CD4-positive, alpha-beta memory T cell (primary cell): ENCODE results near the gene SAP130. TPM values are rescaled to one million over a fixed set of nuclear protein-coding genes. Genes with fewer than 3 reads are reported as not detected.

Source experiments
- CTCF ChIA-PET: fragments of 350-600 bp; sonication (Branson Sonifier 250); formaldehyde crosslinking; loops from one replicate; lab custom pipeline; 2021; ENCODE audit warnings: inconsistent platforms; ENCODE audit not compliant: partially characterized antibody; lab: Charles Lee
- POLR2A ChIA-PET: fragments of 350-600 bp; sonication (Branson Sonifier 250); formaldehyde crosslinking; loops from one replicate; lab custom pipeline; 2021; ENCODE audit not compliant: partially characterized antibody; lab: Charles Lee
- DNase-seq, 5 donors: peaks; one replicate each; pipeline versions ENCODE4 v3.0.0 to v3.0.0-alpha.2; 2020 to 2022; ENCODE audit warnings: mixed read lengths in 1 of 5
- H3K27ac ChIP-seq: one replicate; pipeline ENCODE4 v1.7.0; 2013; ENCODE audit warnings: low read depth, low read length
- H3K27me3 ChIP-seq: 2 replicates; pipeline ENCODE4 v1.7.0; 2013; ENCODE audit warnings: mild to moderate bottlenecking, low read length, moderate library complexity; ENCODE audit not compliant: insufficient read depth
- H3K36me3 ChIP-seq: 2 replicates; pipeline ENCODE4 v1.7.0; 2013; ENCODE audit warnings: mild to moderate bottlenecking, low read length, moderate library complexity; ENCODE audit not compliant: insufficient read depth
- H3K4me1 ChIP-seq: 2 replicates; pipeline ENCODE4 v1.7.0; 2013; ENCODE audit warnings: mild to moderate bottlenecking, low read length, moderate library complexity; ENCODE audit not compliant: insufficient read depth
- H3K4me3 ChIP-seq, 2 donors: one replicate each; pipeline ENCODE4 v1.7.0; 2013; ENCODE audit warnings: low read length in 2 of 2, mild to moderate bottlenecking in 1 of 2
- H3K9me3 ChIP-seq, 2 donors: one replicate each; pipeline ENCODE4 v1.7.0; 2013; ENCODE audit warnings: low read length in 2 of 2, control low read depth in 1 of 2; ENCODE audit not compliant: control insufficient read depth in 1 of 2
- H3K27ac Mint-ChIP-seq, 7 donors: one replicate each; pipeline ENCODE4 v1.8.0; 2020 to 2021; ENCODE audit warnings: mixed read lengths in 7 of 7, mild to moderate bottlenecking in 6 of 7, inconsistent platforms in 3 of 7, moderate library complexity in 3 of 7
- H3K27me3 Mint-ChIP-seq, 2 donors: one replicate each; pipeline ENCODE4 v1.8.0; 2020 to 2021; ENCODE audit warnings: mixed read lengths in 2 of 2
- H3K36me3 Mint-ChIP-seq, 2 donors: one replicate each; pipeline ENCODE4 v1.8.0; 2020 to 2021; ENCODE audit warnings: mixed read lengths in 2 of 2, inconsistent platforms in 1 of 2, mild to moderate bottlenecking in 1 of 2
- H3K4me1 Mint-ChIP-seq, 4 donors: one replicate each; pipeline ENCODE4 v1.8.0; 2020 to 2021; ENCODE audit warnings: mixed read lengths in 4 of 4, mild to moderate bottlenecking in 1 of 4
- H3K4me3 Mint-ChIP-seq, 8 donors: one replicate each; pipeline ENCODE4 v1.8.0; 2020 to 2021; ENCODE audit warnings: mixed read lengths in 8 of 8, mild to moderate bottlenecking in 7 of 8, moderate library complexity in 6 of 8, inconsistent platforms in 3 of 8
- H3K9me3 Mint-ChIP-seq, 8 donors: one replicate each; pipeline ENCODE4 v1.8.0; 2020 to 2021; ENCODE audit warnings: mixed read lengths in 8 of 8, mild to moderate bottlenecking in 5 of 8, inconsistent platforms in 3 of 8, moderate library complexity in 1 of 8
- intact Hi-C: fragments of 100-400 bp; cut with micrococcal nuclease; formaldehyde crosslinking; loops from one replicate; pipeline ENCODE4 v1.15.1; 2023
- polyA plus RNA-seq, 2 donors: library from polyadenylated mRNA; unstranded; fragments of 300-500 nt; fragmentation: Illumina TruSeq; gene quantifications; one replicate each; pipeline ENCODE4 v1.2.3, GENCODE V29; 2021
- total RNA-seq, 2 experiments: library from RNA; stranded (reverse); gene quantifications; one replicate each; pipeline ENCODE4 v1.2.3, GENCODE V29; 2021

SAP130 gene
- total and polyA plus RNA-seq, 4 experiments from 2014 or later: 3.1 to 30.2 (median 21.7) TPM

DNA sequence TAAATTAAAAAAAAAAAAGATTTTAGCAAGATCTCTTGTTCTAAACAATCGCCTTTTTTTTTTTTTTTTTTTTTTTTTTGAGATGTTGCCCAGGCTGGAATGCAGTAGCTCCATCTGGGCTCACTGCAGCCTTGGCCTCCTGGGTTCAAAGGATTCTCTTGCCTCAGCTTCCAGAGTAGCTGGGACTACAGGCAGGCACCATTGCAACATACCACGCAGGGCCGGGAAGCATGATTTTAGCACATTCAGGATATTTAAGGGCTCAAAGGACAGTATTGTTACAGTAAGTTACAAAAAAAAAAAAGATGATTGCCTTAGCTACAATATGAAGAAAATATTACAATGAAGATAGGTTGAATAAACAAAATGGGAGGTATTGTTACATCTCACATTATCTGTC lies 29.5 kb upstream of the SAP130 start:
- Mint-ChIP-seq H3K36me3 (no peaks in the 10 kb centered on the region), H3K4me1 (no peaks in the 10 kb centered on the region), H3K4me3 (no peak overlapping the region), H3K27me3 (peaks cover 5 to 12% of the 10 kb centered on the region in 2 donors), H3K27ac (no peak overlapping the region), H3K9me3 (no peaks in the 10 kb centered on the region)
- H3K4me1 ChIP-seq: no peaks in the 10 kb centered on the region
- no peak for DNase-seq
- intact Hi-C loops: no loop called here
- no peak overlapping the region for H3K27ac ChIP-seq
- H3K4me3 ChIP-seq: no peak overlapping the region
- CTCF ChIA-PET: no interaction called here
- POLR2A ChIA-PET: no interaction called here
- H3K36me3 ChIP-seq: no peaks in the 10 kb centered on the region
- no peaks in the 10 kb centered on the region for H3K9me3 ChIP-seq
- H3K27me3 ChIP-seq: no peaks in the 10 kb centered on the region

DNA sequence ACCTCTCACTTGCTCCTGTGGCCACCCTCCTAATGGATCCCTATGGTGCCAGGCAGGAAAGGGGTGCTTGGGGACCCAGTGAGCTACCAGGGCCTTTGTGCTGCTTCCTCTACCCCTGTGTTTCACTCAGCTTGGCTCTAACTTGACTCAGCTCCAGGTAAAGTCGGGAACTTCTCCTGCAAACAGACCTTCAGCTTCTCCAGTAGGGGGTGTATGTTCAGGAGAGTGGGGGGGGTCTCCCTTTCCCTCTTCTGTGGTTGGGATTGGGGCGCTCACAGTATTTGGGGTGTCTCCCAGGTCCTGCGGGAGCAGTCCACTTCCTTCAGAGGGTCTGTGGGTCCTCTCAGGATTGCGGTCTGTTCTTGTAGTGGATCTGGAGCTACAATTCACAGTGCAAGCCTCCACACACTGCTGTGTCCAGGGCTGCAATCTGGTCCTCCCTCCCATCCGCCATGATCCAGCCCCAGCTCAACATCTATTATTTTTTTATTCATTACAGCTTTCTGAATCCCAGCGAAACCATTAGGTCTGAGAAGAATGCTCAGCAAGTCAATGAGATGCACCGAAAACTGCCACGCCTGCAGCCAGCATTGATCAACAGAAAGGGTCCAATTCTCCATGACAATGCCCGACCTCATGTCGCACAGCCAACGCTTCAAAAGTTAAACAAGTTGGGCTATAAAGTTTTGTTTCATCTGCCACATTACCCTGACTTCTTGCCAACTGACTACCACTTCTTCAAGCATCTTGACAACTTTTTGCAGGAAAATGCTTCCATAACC lies 26.4 kb upstream of the SAP130 start:
- Histone ChIP-seq H3K4me1 (no peaks in the 10 kb centered on the region), H3K36me3 (no peaks in the 10 kb centered on the region), H3K27ac (no peak overlapping the region), H3K4me3 (no peak overlapping the region), H3K27me3 (no peaks in the 10 kb centered on the region), H3K9me3 (no peaks in the 10 kb centered on the region)
- Mint-ChIP-seq H3K27ac (no peak overlapping the region), H3K4me3 (no peak overlapping the region), H3K36me3 (peaks cover 0 to 10% of the 10 kb centered on the region in 2 donors), H3K27me3 (peaks cover 23 to 25% of the 10 kb centered on the region in 2 donors), H3K9me3 (peaks cover 2 to 15% (median 11%) of the 10 kb centered on the region in 8 donors), H3K4me1 (no peaks in the 10 kb centered on the region)
- ChIA-PET CTCF (interaction anchor here (0.6 to 1.9 kb wide), 2 partner anchors 9 to 75 kb away, joined by 3 to 6 read pairs; no protein-coding TSS in a partner anchor), POLR2A (no interaction called here)
- DNase-seq: no peak
- intact Hi-C loops: no loop called here

DNA sequence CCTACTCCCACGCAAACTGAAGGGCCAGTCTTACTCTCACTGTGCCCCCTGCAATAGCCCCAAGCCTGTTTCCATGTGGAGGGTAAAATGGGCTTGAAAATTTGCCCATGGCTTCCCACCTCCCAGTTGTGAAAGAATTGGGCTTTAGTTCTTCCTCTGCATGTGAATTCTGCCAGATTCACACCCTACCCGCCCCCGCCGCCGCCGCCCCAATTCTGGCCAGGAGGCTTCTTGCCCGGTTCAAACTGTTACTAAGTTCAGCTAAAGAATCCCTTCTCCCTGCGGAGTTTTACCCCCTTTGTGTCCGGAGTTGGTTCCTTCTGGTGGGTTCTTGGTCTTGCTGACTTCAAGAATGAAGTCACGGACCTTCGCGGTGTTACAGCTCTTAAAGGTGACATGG lies 25.5 kb upstream of the SAP130 start:
- Mint-ChIP-seq H3K4me1 (no peaks in the 10 kb centered on the region), H3K27me3 (peaks cover 27 to 30% of the 10 kb centered on the region in 2 donors), H3K9me3 (peaks cover 4 to 19% (median 18%) of the 10 kb centered on the region in 8 donors), H3K27ac (no peak overlapping the region), H3K4me3 (no peak overlapping the region), H3K36me3 (peaks cover 2 to 12% of the 10 kb centered on the region in 2 donors)
- Histone ChIP-seq H3K4me1 (no peaks in the 10 kb centered on the region), H3K27me3 (no peaks in the 10 kb centered on the region), H3K27ac (no peak overlapping the region), H3K36me3 (no peaks in the 10 kb centered on the region), H3K9me3 (no peaks in the 10 kb centered on the region), H3K4me3 (no peak overlapping the region)
- intact Hi-C loops: no loop called here
- no peak for DNase-seq
- CTCF ChIA-PET: interaction anchor here (1.9 kb wide), 1 partner anchor 10 kb away, joined by 6 read pairs; no protein-coding TSS in a partner anchor
- POLR2A ChIA-PET: no interaction called here

DNA sequence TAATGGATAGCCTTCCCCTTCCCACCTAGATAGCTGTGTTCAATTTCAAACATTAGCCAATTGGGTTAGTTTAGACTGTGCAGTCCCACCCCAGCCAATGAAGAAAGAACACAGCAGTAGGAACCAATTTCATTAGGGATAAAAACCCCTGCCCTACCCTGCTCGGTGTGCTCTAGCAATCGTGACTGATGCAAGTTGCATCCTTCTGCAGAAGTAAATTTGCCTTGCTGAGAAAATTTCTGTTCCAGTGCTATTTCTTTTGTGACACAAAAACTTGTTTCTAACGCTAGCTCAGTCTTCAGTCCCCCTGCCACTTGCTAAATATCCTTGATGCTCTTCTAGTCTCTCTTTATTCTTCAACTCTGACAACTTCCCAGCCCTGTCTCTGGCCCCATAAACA lies 15.2 kb upstream of the SAP130 start:
- H3K9me3 Mint-ChIP-seq: peaks cover 9 to 46% (median 35%) of the 10 kb centered on the region in 8 donors
- H3K4me3 Mint-ChIP-seq: no peak overlapping the region
- H3K36me3 Mint-ChIP-seq: no peaks in the 10 kb centered on the region
- Histone ChIP-seq H3K36me3 (no peaks in the 10 kb centered on the region), H3K27me3 (peaks cover 4% of the 10 kb centered on the region), H3K4me1 (no peaks in the 10 kb centered on the region), H3K27ac (no peak overlapping the region), H3K4me3 (no peak overlapping the region), H3K9me3 (peaks cover 0 to 10% of the 10 kb centered on the region in 2 donors)
- intact Hi-C loops: no loop called here
- no peak overlapping the region for H3K27ac Mint-ChIP-seq
- ChIA-PET CTCF (no interaction called here), POLR2A (no interaction called here)
- no peak for DNase-seq
- H3K4me1 Mint-ChIP-seq: no peaks in the 10 kb centered on the region
- peaks cover 13 to 16% of the 10 kb centered on the region in 2 donors for H3K27me3 Mint-ChIP-seq

DNA sequence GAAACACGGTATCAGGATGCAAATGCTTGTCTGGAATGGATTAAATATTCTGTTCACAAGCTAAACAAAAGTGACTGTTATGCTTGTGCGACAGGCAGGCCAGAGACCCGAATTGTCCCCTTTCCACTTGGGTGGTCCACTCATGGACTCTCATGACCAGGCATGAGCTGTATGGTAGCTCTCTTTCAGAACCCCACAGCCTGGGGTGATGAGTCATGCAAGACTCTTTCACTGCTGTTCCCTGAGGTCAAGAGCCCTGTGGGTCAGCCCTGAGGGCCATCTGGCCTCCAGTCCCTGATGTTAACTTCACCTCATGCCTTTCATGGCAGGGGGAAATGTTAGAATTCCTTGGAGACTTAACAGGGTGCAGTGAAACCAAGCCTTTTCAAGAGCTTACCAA lies 13.7 kb upstream of the SAP130 start:
- H3K27ac Mint-ChIP-seq: no peak overlapping the region
- H3K36me3 Mint-ChIP-seq: peaks cover 0 to 3% of the 10 kb centered on the region in 2 donors
- no peak overlapping the region for H3K4me3 ChIP-seq
- peaks cover 0 to 13% of the 10 kb centered on the region in 2 donors for H3K9me3 ChIP-seq
- H3K4me3 Mint-ChIP-seq: no peak overlapping the region
- no peak overlapping the region for H3K27ac ChIP-seq
- H3K27me3 Mint-ChIP-seq: peaks cover 7 to 13% of the 10 kb centered on the region in 2 donors
- no peaks in the 10 kb centered on the region for H3K4me1 ChIP-seq
- ChIA-PET CTCF (no interaction called here), POLR2A (no interaction called here)
- peaks cover 4% of the 10 kb centered on the region for H3K27me3 ChIP-seq
- peaks cover 7 to 61% (median 45%) of the 10 kb centered on the region in 8 donors for H3K9me3 Mint-ChIP-seq
- intact Hi-C loops: no loop called here
- no peak for DNase-seq
- H3K36me3 ChIP-seq: no peaks in the 10 kb centered on the region
- no peaks in the 10 kb centered on the region for H3K4me1 Mint-ChIP-seq

DNA sequence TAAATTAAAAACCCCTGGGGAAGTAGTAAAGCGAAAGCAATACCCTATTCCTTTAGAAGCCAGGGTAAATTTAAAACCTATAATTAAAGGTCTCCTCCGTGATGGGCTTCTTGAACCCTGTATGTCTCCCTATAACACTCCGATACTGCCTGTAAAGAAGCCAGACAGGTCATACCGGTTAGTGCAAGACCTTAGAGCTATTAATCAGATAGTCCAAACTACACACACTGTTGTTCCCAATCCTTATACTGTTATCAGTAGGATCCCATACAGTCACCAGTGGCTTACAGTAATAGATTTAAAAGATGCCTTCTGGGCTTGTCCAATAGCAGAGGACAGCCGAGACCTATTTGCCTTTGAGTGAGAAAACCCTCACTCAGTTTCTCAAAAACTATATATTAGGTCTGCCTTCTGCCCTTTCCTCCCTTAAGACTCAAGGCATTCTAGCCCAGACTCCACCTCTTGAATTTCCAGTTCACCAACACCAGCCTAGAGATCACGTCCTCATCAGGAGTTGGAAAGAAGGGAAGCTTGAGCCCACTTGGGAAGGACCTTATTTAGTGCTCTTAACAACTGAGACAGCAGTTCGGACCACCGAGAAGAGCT lies 12.4 kb upstream of the SAP130 start:
- no peaks in the 10 kb centered on the region for H3K36me3 ChIP-seq
- POLR2A ChIA-PET: no interaction called here
- no peak for DNase-seq
- H3K9me3 Mint-ChIP-seq: peaks cover 7 to 63% (median 50%) of the 10 kb centered on the region in 8 donors
- H3K36me3 Mint-ChIP-seq: peaks cover 0 to 5% of the 10 kb centered on the region in 2 donors
- no peaks in the 10 kb centered on the region for H3K4me1 Mint-ChIP-seq
- no peak overlapping the region for H3K4me3 Mint-ChIP-seq
- no peak overlapping the region for H3K27ac Mint-ChIP-seq
- H3K27me3 ChIP-seq: peaks cover 4% of the 10 kb centered on the region
- H3K27ac ChIP-seq: no peak overlapping the region
- peaks cover 0 to 14% of the 10 kb centered on the region in 2 donors for H3K9me3 ChIP-seq
- peaks cover 5 to 13% of the 10 kb centered on the region in 2 donors for H3K27me3 Mint-ChIP-seq
- CTCF ChIA-PET: no interaction called here
- H3K4me1 ChIP-seq: no peaks in the 10 kb centered on the region
- intact Hi-C loops: no loop called here
- H3K4me3 ChIP-seq: no peak overlapping the region

DNA sequence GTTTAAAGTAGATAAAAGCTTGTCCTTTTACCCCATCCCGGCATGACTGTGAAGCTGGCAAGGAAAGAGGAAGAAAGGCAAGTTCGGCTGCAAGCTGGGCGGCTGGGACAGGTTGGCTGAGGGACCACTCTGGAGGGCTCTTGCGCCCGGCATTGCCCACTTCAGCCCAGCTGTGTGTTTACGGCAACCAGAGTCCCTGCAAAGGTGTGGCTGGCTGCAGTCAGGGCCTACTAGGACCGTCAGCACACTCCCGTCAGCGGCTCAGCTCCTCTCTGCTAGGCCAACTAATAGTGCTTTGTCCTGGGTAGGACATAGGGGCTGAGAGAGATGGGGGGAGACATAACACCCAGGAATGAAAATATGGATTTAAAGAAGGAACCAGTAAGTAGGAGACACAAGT lies 11.7 kb upstream of the SAP130 start:
- H3K9me3 Mint-ChIP-seq: peaks cover 7 to 64% (median 49%) of the 10 kb centered on the region in 8 donors

More for the DNA sequence above, 11.7 kb upstream of the SAP130 start:
- intact Hi-C loops: no loop called here
- peaks cover 0 to 5% of the 10 kb centered on the region in 2 donors for H3K36me3 Mint-ChIP-seq
- Histone ChIP-seq H3K4me3 (no peak overlapping the region), H3K27ac (no peak overlapping the region), H3K36me3 (no peaks in the 10 kb centered on the region), H3K4me1 (no peaks in the 10 kb centered on the region), H3K9me3 (peaks cover 0 to 14% of the 10 kb centered on the region in 2 donors), H3K27me3 (peaks cover 4% of the 10 kb centered on the region)
- CTCF ChIA-PET: no interaction called here
- no peak overlapping the region for H3K4me3 Mint-ChIP-seq
- no peak overlapping the region for H3K27ac Mint-ChIP-seq
- peaks cover 7 to 13% of the 10 kb centered on the region in 2 donors for H3K27me3 Mint-ChIP-seq
- H3K4me1 Mint-ChIP-seq: no peaks in the 10 kb centered on the region
- DNase-seq: no peak
- POLR2A ChIA-PET: no interaction called here
